Caki2 (cell line): Measurements from ENCODE around the gene PTPRN. TPM values are rescaled to one million over a fixed set of nuclear protein-coding genes. Genes with fewer than 3 reads are reported as not detected.

Source experiments
- DNase-seq: peaks from one replicate; pipeline ENCODE4 v3.0.0-alpha.2; 2015; ENCODE audit warnings: low read depth
- in situ Hi-C: cut with HindIII; loops from 2 replicates; pipeline ENCODE4 v1.10.0; 2016; ENCODE audit warnings: low sequenced_read_pairs, low pct_unique_long_range_greater_than_20kb, mixed read lengths
- total RNA-seq: library from RNA; depleted of rRNA; stranded (reverse); fragments of >200 nt; shearing (Covaris generic); gene quantifications from 2 replicates; pipeline ENCODE4 v1.2.3, GENCODE V29; 2014; ENCODE audit warnings: low replicate concordance; rRNA removed

Gene PTPRN
- total RNA-seq, result not detected in 2 replicates

- in situ Hi-C loops, result no loop called here
- DNase-seq, result no peak
Measured at GRCh38 chr2:219309278-219309677, at the start of gene PTPRN. Gene PTPRN, minus strand, starts transcription at chr2:219309401. Its CDS starts 69 bp downstream, at chr2:219309332.

DNA sequence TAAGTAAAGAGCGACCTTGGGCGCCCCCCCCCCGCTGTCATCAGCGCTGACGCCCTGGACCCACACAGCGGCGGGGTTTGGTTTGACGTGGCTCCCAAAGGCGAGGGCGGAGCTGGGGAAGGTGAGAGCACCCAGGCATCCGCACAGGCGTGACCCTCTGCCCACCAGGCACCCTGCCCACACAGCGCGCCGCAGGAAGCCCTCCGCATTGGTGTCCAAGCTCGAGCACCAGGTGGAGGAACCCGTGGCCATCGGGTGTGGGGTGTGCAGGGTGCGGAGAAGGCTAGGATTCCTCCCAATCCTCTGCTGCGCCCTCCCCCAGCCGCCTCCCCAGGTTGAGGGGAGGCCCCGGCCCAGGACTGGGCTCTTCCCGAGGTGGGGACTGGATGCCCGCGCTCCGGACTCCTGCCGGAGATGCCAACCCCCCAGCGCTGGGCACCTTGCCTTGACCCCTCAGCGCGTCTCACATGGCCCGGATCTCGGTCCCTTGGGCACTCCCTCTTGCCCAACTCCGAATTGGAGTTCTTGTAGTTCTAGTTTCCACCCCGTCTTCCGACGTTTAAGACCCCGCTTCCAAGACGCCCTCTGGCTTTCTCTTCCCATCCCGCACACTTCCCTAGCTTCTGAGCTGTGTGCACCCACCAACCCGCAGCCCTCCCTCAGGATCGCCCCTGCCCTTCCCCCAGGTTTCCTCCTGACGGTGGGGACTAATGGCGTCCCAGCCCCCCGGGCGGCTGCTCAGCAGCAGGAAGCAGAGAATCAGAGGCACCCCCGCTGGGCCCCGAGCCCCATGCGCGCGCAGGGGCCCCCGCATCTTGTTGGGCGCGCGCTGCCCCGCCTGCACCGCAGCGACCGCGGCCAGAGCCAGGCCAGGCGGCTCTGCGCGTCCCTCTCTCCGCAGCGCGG, 49.2 kb upstream of the PTPRN start:
- in situ Hi-C loops, result no loop called here
- no peak for DNase-seq

DNA sequence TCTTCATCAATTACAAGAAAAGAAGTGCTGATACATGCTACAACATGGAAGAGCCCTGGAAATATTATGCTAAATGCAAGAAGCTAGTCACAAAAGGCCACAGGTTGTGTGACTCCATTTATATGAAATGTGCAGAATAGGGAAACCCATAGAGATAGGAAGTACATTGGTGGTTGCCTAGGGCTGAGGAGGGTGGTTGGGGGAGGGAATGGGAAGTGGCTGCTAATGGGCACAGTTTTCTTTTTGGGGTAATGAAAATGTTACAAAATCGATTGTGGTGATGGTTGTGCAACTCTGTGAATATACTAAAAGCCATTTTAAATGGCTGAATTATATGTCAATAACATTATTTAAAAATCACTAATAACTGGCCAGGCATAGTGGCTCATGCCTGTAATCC, 47.6 kb upstream of the PTPRN start:
- no peak for DNase-seq
- in situ Hi-C loops, result no loop called here

GRCh38 chr2:219354582-219354981, 45.4 kb upstream of the PTPRN start:
- in situ Hi-C loops, result no loop called here
- no peak for DNase-seq

- in situ Hi-C loops, result no loop called here
- DNase-seq, result no peak
Measured at GRCh38 chr2:219353129-219353528, 43.9 kb upstream of the PTPRN start.

DNA sequence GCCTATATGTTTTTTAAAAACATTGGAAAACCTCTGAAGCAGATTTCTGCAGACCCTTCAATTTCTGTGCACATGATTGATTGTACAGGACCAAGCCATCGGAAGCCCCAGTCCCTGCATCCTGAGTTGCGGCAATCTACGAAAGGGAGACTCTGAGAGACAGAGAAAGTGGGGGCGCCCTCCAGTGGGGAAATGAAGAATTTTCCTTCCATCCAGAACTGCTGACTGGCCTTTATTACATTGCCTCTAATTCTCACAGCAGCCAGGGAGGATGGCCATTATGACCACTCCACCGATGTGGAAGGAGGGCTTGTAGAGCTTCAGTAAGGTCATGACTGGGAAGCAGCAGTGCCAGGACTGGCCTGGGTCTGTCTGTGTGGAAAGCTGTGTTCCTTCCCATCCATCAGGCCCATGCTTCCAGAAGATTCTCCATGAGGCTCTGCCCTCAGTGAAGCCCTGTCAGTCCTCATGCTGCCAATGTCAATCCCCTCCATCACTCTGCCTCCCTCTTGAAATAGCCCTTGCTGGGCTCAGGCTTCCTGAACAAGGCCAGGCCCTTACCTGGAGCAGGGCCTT, 43.3 kb upstream of the PTPRN start:
- in situ Hi-C loops, result no loop called here
- DNase-seq, result peak; percentile 23

GRCh38 chr2:219350710-219351221, 41.6 kb upstream of the PTPRN start:
- in situ Hi-C loops, result no loop called here
- no peak for DNase-seq

DNA sequence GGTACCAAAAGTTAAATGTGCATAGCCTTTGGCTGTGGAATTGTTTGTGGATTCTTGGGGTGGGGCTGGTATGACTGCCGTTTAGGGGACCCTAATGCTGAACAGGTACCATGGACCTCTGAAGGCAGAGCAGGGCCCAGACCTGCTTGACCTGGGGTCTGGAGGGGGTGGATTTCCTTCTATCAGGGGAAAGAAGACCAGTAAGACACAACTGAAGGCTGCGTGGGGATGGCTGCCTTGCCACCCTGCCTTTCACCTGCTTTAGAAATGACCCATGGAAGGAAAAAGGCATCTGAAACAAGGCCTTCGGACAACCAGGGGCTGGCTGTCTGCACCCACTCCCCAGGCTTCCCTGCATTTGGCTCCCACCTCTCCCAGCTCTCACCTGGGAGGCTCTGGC, 41.0 kb upstream of the PTPRN start:
- in situ Hi-C loops, result no loop called here
- no peak for DNase-seq

GRCh38 chr2:219344751-219345430, 35.7 kb upstream of the PTPRN start:
- in situ Hi-C loops, result no loop called here
- DNase-seq, result peak; percentile 35

- in situ Hi-C loops, result no loop called here
- peak; percentile 19 for DNase-seq
Measured at GRCh38 chr2:219335373-219335786, 26.2 kb upstream of the PTPRN start.

DNA sequence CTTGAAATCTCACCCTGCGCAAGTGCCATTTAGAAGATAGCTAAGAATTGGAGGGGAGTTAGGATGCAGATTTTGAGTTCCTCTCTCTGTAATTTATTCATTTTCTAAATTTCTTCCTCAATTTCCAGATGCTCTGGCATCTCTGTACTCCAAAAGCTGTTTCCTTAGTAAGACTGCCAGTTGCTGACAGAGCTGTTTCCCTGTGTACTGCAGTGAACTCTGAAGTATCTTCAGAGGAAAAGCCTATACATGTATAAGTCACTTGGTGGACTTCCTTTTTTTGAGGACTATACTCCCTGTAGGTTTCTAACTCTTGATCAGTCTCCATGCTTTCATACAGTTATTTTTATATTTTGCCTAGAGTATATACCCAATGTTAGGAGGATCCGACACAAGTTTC, 24.9 kb upstream of the PTPRN start:
- in situ Hi-C loops, result no loop called here
- no peak for DNase-seq

DNA sequence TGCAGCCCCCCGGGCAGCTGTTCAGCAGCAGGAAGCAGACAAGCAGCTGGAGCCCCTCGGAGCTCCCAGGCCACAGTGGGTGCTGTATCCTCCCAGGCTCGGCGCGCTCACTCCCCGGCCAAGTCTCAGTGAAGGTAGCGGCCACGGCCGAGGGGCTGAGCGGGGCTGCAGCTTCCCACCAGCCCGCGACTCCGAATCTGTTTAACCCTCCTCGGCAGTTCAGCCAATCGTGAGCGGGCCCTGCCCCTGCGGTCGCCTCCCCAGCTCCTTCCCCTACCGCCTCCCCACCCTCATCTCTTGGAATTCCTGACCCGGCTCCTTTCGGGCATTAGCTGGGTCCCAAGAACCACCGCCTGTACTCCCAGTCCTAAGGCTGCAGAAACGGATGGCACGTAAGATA, 23.3 kb upstream of the PTPRN start, which contains the start of gene RESP18:
RESP18 (minus strand) TSS at position 203 of the 400 bp plus-strand sequence.
- in situ Hi-C loops, result no loop called here
- no peak for DNase-seq

GRCh38 chr2:219331560-219332213, 22.5 kb upstream of the PTPRN start:
- in situ Hi-C loops, result no loop called here
- DNase-seq, result peak; percentile 19

GRCh38 chr2:219327719-219328118, 18.5 kb upstream of the PTPRN start:
- in situ Hi-C loops, result no loop called here
- DNase-seq, result no peak

DNA sequence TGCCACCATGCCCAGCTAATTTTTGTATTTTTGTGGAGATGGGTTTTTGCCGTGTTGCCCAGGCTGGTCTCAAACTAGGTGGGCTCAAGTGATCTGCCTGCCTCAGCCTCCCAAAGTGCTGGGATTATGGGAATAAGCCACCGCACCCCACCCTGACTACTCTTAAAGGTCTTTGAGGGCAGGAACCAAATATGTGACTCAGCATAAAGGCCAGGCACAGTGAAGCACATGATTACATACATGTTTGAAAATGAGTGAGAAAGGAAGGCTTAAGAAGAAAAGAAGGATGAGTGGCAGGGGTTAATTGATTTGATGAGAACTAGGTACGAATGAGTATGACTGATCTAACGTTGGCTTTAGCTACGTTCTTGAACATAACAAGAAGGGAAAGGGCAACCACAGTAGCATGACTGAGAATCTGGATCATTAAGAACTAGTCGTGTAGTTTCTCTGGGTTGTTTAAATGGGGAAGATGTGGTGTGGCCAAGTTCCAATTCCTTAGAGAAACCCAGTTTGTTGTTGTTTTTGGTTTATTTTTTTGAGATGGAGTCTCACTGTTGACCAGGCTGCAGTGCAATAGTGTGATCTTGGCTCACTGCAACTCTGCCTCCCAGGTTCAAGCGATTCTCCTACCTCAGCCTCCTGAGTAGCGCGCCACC, 16.6 kb upstream of the PTPRN start:
- in situ Hi-C loops, result no loop called here
- DNase-seq, result no peak

- DNase-seq, result no peak
- in situ Hi-C loops, result no loop called here
Measured at GRCh38 chr2:219325136-219325535, 15.9 kb upstream of the PTPRN start.

DNA sequence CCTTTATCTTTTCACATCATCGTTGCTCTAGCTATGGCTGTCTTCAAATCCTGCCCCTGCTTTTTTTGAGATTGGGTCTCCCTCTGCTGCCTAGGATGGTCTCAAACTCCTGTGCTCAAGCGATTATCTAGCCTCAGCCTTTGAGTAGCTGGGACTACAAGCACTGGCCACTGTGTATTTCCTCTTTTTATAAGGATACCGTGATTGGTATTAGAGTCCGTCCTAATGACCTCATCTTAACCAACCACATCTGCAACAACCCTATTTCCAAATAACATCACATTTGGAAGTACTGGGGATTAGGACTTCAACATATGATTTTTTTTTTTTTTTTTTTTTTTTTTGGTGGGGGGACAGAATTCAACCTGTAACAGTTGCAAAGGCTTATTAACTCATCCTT, 14.2 kb upstream of the PTPRN start:
- in situ Hi-C loops, result no loop called here
- DNase-seq, result no peak
